Small intestine (tissue), 7 donors: ENCODE results near the gene LUZP2. TPM values are rescaled to one million over a fixed set of nuclear protein-coding genes. Genes with fewer than 3 reads are reported as not detected.

ENCODE experiments used
- DNase-seq, 2 donors: peaks; one replicate each; pipeline versions ENCODE4 v3.0.0 to v3.0.0-alpha.2; 2013
- FAIRE-seq: peaks from 2 replicates; lab custom pipeline; 2012; peaks lifted over from hg19 to GRCh38; lab: Jason Lieb, UNC
- H3K27ac ChIP-seq, 3 donors: one replicate each; pipeline ENCODE4 v1.5.1; 2013; ENCODE audit warnings: low read length in 2 of 3, mild to moderate bottlenecking in 2 of 3, control low read depth in 1 of 3, inconsistent platforms in 1 of 3, low read depth in 1 of 3, moderate library complexity in 1 of 3
- H3K27me3 ChIP-seq, 3 donors: one replicate each; pipeline ENCODE4 v1.6.1; 2013; ENCODE audit warnings: low read length in 3 of 3, inconsistent platforms in 1 of 3; ENCODE audit not compliant: control insufficient read depth in 3 of 3, insufficient read depth in 3 of 3
- H3K36me3 ChIP-seq, 3 donors: one replicate each; pipeline ENCODE4 v1.6.1; 2013; ENCODE audit warnings: low read length in 3 of 3, inconsistent platforms in 1 of 3, low read depth in 1 of 3, mild to moderate bottlenecking in 1 of 3, moderate library complexity in 1 of 3; ENCODE audit not compliant: control insufficient read depth in 3 of 3, insufficient read depth in 2 of 3
- H3K4me1 ChIP-seq, 3 donors: one replicate each; pipeline ENCODE4 v1.6.1; 2013; ENCODE audit warnings: low read length in 2 of 3, inconsistent platforms in 1 of 3, low read depth in 1 of 3, mild to moderate bottlenecking in 1 of 3, moderate library complexity in 1 of 3; ENCODE audit not compliant: control insufficient read depth in 3 of 3, insufficient read depth in 2 of 3
- H3K4me3 ChIP-seq, 3 donors: one replicate each; pipeline ENCODE4 v1.5.1; 2013; ENCODE audit warnings: low read length in 3 of 3, control low read depth in 1 of 3, inconsistent platforms in 1 of 3, low read depth in 1 of 3, mild to moderate bottlenecking in 1 of 3, moderate library complexity in 1 of 3
- H3K9me3 ChIP-seq, 2 donors: one replicate each; pipeline ENCODE4 v1.6.1; 2013; ENCODE audit warnings: low read depth in 1 of 2, low read length in 1 of 2; ENCODE audit not compliant: control insufficient read depth in 2 of 2, insufficient read depth in 1 of 2
- WGBS, 3 donors: extraction: QIAGEN DNeasy Blood & Tissue Kit; methylation state at CpG; one replicate each; pipeline ENCODE4 v1.1.7; 2013; 5-methylcytosine and 5-hydroxymethylcytosine counted together
- polyA plus RNA-seq, 4 donors: library from polyadenylated mRNA; stranded (reverse) in 3 of 4; unstranded in 1 of 4; fragments of 200-250 nt in 3 of 4; fragments of 120-200 nt in 1 of 4; gene quantifications; one replicate each; pipeline versions ENCODE4 v1.2.1 to v1.2.3, GENCODE V29; 2013
- donor health status: healthy with polysubstance abuse.
- donor health status: control.
- donor health status: control.
- donor health status: Bipolar disorder and iron deficiency.
- donor health status: healthy.

The LUZP2 gene
- polyA plus RNA-seq, 4 donors = 0.52 to 1.3 TPM; not detected in 2

DNA sequence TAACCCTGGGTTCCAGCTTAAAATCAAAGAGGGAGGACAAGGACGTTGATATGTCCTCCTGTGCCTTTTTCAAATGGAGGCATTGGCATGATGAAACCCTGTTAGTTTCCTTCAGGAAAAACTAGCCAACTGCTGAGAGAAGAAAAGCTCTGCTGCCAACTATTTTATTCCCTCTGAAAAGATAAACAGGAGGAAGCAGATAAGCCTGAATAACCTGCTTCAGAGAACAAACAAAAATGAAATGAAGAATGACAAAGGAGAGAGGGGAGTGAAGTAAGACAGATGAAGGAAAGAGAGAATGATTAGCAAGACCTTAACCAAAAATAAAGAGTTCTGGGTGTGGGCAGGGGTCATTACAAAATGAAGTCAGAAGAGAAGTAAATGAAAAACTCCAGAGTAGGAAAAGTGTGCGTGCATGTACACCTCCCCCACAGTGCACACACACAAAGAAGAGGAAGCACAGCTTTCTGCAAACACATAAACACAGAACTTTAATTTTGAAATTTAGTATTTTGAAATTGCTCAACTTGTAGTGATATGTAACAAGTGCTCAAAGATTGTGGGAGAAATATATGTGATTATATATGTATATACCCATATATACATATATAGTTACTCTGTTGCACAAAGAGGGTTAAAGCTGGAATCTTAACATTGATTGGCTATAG lies 332.2 kb downstream of the LUZP2 start:
- WGBS, 3 donors = 31 to 44% (median 37%) methylated on average over 2 of the region's 2 CpGs
- peak; percentile 11 for DNase-seq

DNA sequence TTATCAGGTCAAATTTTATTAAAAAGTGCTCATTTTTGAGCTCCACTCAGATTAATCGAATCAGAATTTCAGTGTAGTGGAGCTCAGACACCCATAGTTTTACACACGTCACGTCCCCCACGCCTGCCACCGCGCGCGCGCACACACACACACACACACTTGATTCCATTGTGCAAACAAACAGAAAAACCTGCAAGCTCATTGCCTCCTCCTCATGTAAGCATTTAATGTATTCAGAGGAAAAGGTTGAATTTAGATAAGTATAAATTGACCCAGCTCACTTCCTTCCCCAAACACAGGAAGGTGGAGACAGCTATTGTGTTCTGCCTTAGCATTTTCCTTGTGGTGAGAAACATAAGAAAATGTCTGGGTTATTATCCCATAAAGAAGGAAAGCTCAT lies 336.7 kb downstream of the LUZP2 start:
- no peak for FAIRE-seq
- WGBS, 3 donors = 53 to 67% (median 58%) methylated on average over 9 of the region's 9 CpGs
- Histone ChIP-seq H3K4me1 (peaks cover 0 to 2% (median 0%) of the 10 kb centered on the region in 3 donors), H3K4me3 (no peak overlapping the region), H3K36me3 (no peaks in the 10 kb centered on the region), H3K27ac (no peak overlapping the region), H3K27me3 (no peaks in the 10 kb centered on the region), H3K9me3 (no peaks in the 10 kb centered on the region)
- no peak for DNase-seq

More for the DNA sequence above, 332.2 kb downstream of the LUZP2 start:
- H3K27ac ChIP-seq = no peak overlapping the region
- H3K27me3 ChIP-seq = no peaks in the 10 kb centered on the region
- peaks cover 0 to 2% (median 0%) of the 10 kb centered on the region in 3 donors for H3K4me1 ChIP-seq
- no peaks in the 10 kb centered on the region for H3K36me3 ChIP-seq
- H3K9me3 ChIP-seq = no peaks in the 10 kb centered on the region
- FAIRE-seq = no peak
- H3K4me3 ChIP-seq = no peak overlapping the region

GRCh38 chr11:24837112-24837511 lies 340.3 kb downstream of the LUZP2 start:
- Histone ChIP-seq H3K9me3 (no peaks in the 10 kb centered on the region), H3K4me3 (no peak overlapping the region), H3K27me3 (no peaks in the 10 kb centered on the region), H3K4me1 (no peaks in the 10 kb centered on the region), H3K27ac (no peak overlapping the region), H3K36me3 (no peaks in the 10 kb centered on the region)
- WGBS, 3 donors = 77 to 88% (median 83%) methylated on average over 2 of the region's 2 CpGs
- FAIRE-seq = no peak
- DNase-seq = no peak

GRCh38 chr11:24842308-24842707 lies 345.5 kb downstream of the LUZP2 start:
- no peak for FAIRE-seq
- H3K36me3 ChIP-seq = no peaks in the 10 kb centered on the region
- WGBS, 3 donors = 24 to 52% (median 35%) methylated on average over 2 of the region's 2 CpGs

GRCh38 chr11:24844406-24844805 lies 347.6 kb downstream of the LUZP2 start:
- FAIRE-seq (no peak), DNase-seq (no peak)
- Histone ChIP-seq H3K27ac (no peak overlapping the region), H3K4me1 (no peaks in the 10 kb centered on the region), H3K36me3 (no peaks in the 10 kb centered on the region), H3K4me3 (no peak overlapping the region), H3K27me3 (no peaks in the 10 kb centered on the region), H3K9me3 (peaks cover 0 to 8% of the 10 kb centered on the region in 2 donors)
- WGBS, 3 donors = 74 to 95% (median 83%) methylated on average over 1 of the region's 1 CpG

More at GRCh38 chr11:24842308-24842707, 345.5 kb downstream of the LUZP2 start:
- H3K9me3 ChIP-seq = peaks cover 0 to 8% of the 10 kb centered on the region in 2 donors
- H3K4me3 ChIP-seq = no peak overlapping the region
- no peak for DNase-seq
- no peaks in the 10 kb centered on the region for H3K27me3 ChIP-seq
- no peaks in the 10 kb centered on the region for H3K4me1 ChIP-seq
- no peak overlapping the region for H3K27ac ChIP-seq

GRCh38 chr11:24848857-24849256 lies 352.0 kb downstream of the LUZP2 start:
- no peak for FAIRE-seq
- 73 to 92% (median 89%) methylated on average over 1 of the region's 1 CpG for WGBS, 3 donors
- no peaks in the 10 kb centered on the region for H3K27me3 ChIP-seq

GRCh38 chr11:24855951-24856350 lies 359.1 kb downstream of the LUZP2 start:
- DNase-seq (no peak), FAIRE-seq (no peak)
- Histone ChIP-seq H3K27me3 (no peaks in the 10 kb centered on the region), H3K4me3 (no peak overlapping the region), H3K36me3 (no peaks in the 10 kb centered on the region), H3K4me1 (no peaks in the 10 kb centered on the region), H3K27ac (no peak overlapping the region), H3K9me3 (peaks cover 0 to 18% of the 10 kb centered on the region in 2 donors)

More at GRCh38 chr11:24848857-24849256, 352.0 kb downstream of the LUZP2 start:
- Histone ChIP-seq H3K4me3 (no peak overlapping the region), H3K27ac (no peak overlapping the region), H3K4me1 (no peaks in the 10 kb centered on the region), H3K9me3 (peaks cover 0 to 9% of the 10 kb centered on the region in 2 donors), H3K36me3 (no peaks in the 10 kb centered on the region)
- DNase-seq = no peak

- WGBS, 3 donors = 77 to 83% (median 81%) methylated on average over 9 of the region's 9 CpGs
- no peak overlapping the region for H3K27ac ChIP-seq
Measured at GRCh38 chr11:24859801-24860300, 363.0 kb downstream of the LUZP2 start.

More at GRCh38 chr11:24859801-24860300, 363.0 kb downstream of the LUZP2 start:
- DNase-seq = no peak
- Histone ChIP-seq H3K4me3 (no peak overlapping the region), H3K9me3 (peaks cover 0 to 22% of the 10 kb centered on the region in 2 donors), H3K27me3 (no peaks in the 10 kb centered on the region), H3K36me3 (no peaks in the 10 kb centered on the region), H3K4me1 (no peaks in the 10 kb centered on the region)
- no peak for FAIRE-seq
